B cell (primary cell): ENCODE results near the gene STAT5B. TPM values are rescaled to one million over a fixed set of nuclear protein-coding genes. Genes with fewer than 3 reads are reported as not detected.

ENCODE experiments used
- ATAC-seq: fragments of 200-7000 bp; cut with Tn5 transposase; one replicate; pipeline ENCODE4 v1.10.0; 2021; ENCODE audit warnings: low read depth, mild to moderate bottlenecking, moderate number of reproducible peaks, moderate library complexity
- CTCF ChIA-PET: fragments of 350-600 bp; sonication (Branson Sonifier 250); formaldehyde crosslinking; loops from one replicate; lab custom pipeline; 2021; ENCODE audit warnings: antibody characterized with exemption, inconsistent platforms; lab: Charles Lee
- POLR2A ChIA-PET: fragments of 350-600 bp; sonication (Branson Sonifier 250); formaldehyde crosslinking; loops from one replicate; lab custom pipeline; 2021; ENCODE audit warnings: antibody characterized with exemption; lab: Charles Lee
- DNase-seq: peaks from one replicate; pipeline ENCODE4 v3.0.0; 2013
- H2AFZ ChIP-seq: 2 replicates; pipeline ENCODE4 v1.6.1; 2012; ENCODE audit warnings: mild to moderate bottlenecking, low read depth, low read length; ENCODE audit not compliant: insufficient read depth, poor library complexity, severe bottlenecking
- H3K27ac ChIP-seq, 2 donors: 1 replicate in 1 of 2; 2 replicates in 1 of 2; pipeline ENCODE4 v1.5.1; 2012 to 2013; ENCODE audit warnings: low read length in 2 of 2, mild to moderate bottlenecking in 2 of 2, moderate library complexity in 1 of 2
- H3K27me3 ChIP-seq, 4 experiments: fragments of 200-600 bp in 1 of 4; sonication (generic) in 1 of 4; replicated peaks in 1 of 4; 1 replicate in 2 of 4; 2 replicates in 2 of 4; pipeline versions ENCODE4 v1.6.1 to v1.7.0; 2013 to 2016; ENCODE audit warnings: low read length in 3 of 4, mild to moderate bottlenecking in 2 of 4, mixed read lengths in 1 of 4, moderate library complexity in 1 of 4; ENCODE audit not compliant: insufficient read depth in 4 of 4, control insufficient read depth in 3 of 4; ENCODE audit errors: control extremely low read depth in 1 of 4
- H3K36me3 ChIP-seq, 2 experiments: replicated peaks in 1 of 2; 1 replicate in 1 of 2; 2 replicates in 1 of 2; pipeline versions ENCODE4 v1.6.1 to v1.7.1; 2013; ENCODE audit warnings: low read length in 1 of 2; ENCODE audit not compliant: insufficient read depth in 2 of 2, control insufficient read depth in 1 of 2; ENCODE audit errors: control extremely low read depth in 1 of 2, extremely low read depth in 1 of 2
- H3K4me1 ChIP-seq, 2 donors: fragments of 200-600 bp in 1 of 2; sonication (generic) in 1 of 2; 1 replicate in 1 of 2; 2 replicates in 1 of 2; pipeline versions ENCODE4 v1.5.1 to v1.6.1; 2013 to 2017; ENCODE audit warnings: low read length in 2 of 2; ENCODE audit not compliant: control insufficient read depth in 2 of 2, insufficient read depth in 2 of 2
- H3K4me2 ChIP-seq: replicated peaks from 2 replicates; pipeline ENCODE3; 2012; ENCODE audit warnings: mild to moderate bottlenecking, low read depth, low read length; ENCODE audit not compliant: poor library complexity, severe bottlenecking
- H3K4me3 ChIP-seq, 5 experiments: fragments of 200-600 bp in 1 of 5; sonication (generic) in 1 of 5; 1 replicate in 3 of 5; 2 replicates in 2 of 5; pipeline versions ENCODE4 v1.5.1 to v1.7.0; 2011 to 2016; ENCODE audit warnings: low read length in 4 of 5, mild to moderate bottlenecking in 4 of 5, low read depth in 2 of 5, control low read depth in 1 of 5, moderate library complexity in 1 of 5; ENCODE audit not compliant: insufficient read depth in 1 of 5; ENCODE audit errors: control extremely low read depth in 1 of 5, extremely low read depth in 1 of 5
- H3K79me2 ChIP-seq: fragments of 200-600 bp; sonication (generic); one replicate; pipeline ENCODE4 v1.6.0; 2016; ENCODE audit warnings: low read length; ENCODE audit not compliant: control insufficient read depth, insufficient read depth
- H3K9ac ChIP-seq: fragments of 200-600 bp; sonication (generic); 2 replicates; pipeline ENCODE4 v1.6.1; 2017; ENCODE audit warnings: mild to moderate bottlenecking, low read length, moderate library complexity
- H3K9me3 ChIP-seq, 3 donors: one replicate each; pipeline versions ENCODE4 v1.6.1 to v1.7.1; 2013; ENCODE audit warnings: low read length in 2 of 3; ENCODE audit not compliant: control insufficient read depth in 2 of 3, insufficient read depth in 1 of 3; ENCODE audit errors: control extremely low read depth in 1 of 3
- H4K20me1 ChIP-seq: 2 replicates; pipeline ENCODE4 v1.6.0; 2012; ENCODE audit warnings: mild to moderate bottlenecking, low read length; ENCODE audit not compliant: insufficient read depth, control insufficient read depth, poor library complexity, severe bottlenecking
- H3K27ac Mint-ChIP-seq: one replicate; pipeline ENCODE4 v1.8.0; 2021; ENCODE audit warnings: mixed read lengths
- H3K27me3 Mint-ChIP-seq: one replicate; pipeline ENCODE4 v1.8.0; 2021; ENCODE audit warnings: mixed read lengths
- H3K4me1 Mint-ChIP-seq: one replicate; pipeline ENCODE4 v1.8.0; 2021; ENCODE audit warnings: mixed read lengths
- H3K4me3 Mint-ChIP-seq: one replicate; pipeline ENCODE4 v1.8.0; 2021; ENCODE audit warnings: mixed read lengths
- H3K9me3 Mint-ChIP-seq: one replicate; pipeline ENCODE4 v1.8.0; 2022; ENCODE audit warnings: mixed read lengths; ENCODE audit not compliant: insufficient read depth
- EZH2 ChIP-seq: IDR thresholded peaks from 2 replicates; pipeline ENCODE4 v1.6.1; 2012; ENCODE audit warnings: borderline replicate concordance, low read depth, mild to moderate bottlenecking, moderate library complexity, low read length; ENCODE audit not compliant: insufficient read depth, poor library complexity, severe bottlenecking
- WGBS: methylation state at CpG from one replicate; pipeline ENCODE4 v1.1.5; 2013; ENCODE audit warnings: missing lambda C conversion rate; ENCODE audit not compliant: insufficient coverage; 5-methylcytosine and 5-hydroxymethylcytosine counted together
- intact Hi-C: fragments of 100-400 bp; cut with micrococcal nuclease; formaldehyde crosslinking; loops from one replicate; pipeline ENCODE4 v1.10.0; 2022
- polyA plus RNA-seq: library from polyadenylated mRNA; depleted of rRNA; stranded (reverse); fragments of >200 nt; gene quantifications from 2 replicates; pipeline ENCODE4 v1.2.3, GENCODE V29; 2012
- total RNA-seq, 2 donors: library from RNA; stranded (reverse); fragments of 120-200 nt in 1 of 2; gene quantifications; 1 replicate in 1 of 2; 2 replicates in 1 of 2; pipeline versions ENCODE4 v1.2.3 to v1.2.4, GENCODE V29; 2013 to 2022
- TF ChIP-seq, protein P1 (sequence below): fragments of 200-600 bp; IDR thresholded peaks from one replicate; pipeline ENCODE4 v1.8.0; 2022; ENCODE audit warnings: antibody characterized with exemption, mild to moderate bottlenecking

STAT5B gene
- total and polyA plus RNA-seq, 2 donors (not counting 1 experiment from before 2014, with no cell fraction given), result 70.0 to 103 TPM

DNA sequence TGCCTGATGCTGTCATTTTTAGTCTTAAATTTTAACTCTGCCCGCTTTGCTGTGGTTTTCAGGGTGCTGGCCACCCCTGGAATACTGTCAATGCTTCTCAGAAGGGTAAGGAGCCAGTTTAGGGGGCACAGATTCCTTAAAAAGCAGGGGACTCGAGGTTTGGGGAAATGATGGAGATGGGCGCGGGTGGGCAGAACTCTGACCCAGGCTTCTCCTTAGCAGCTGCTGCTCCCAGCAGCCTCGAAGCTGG, 35.8 kb upstream of the STAT5B start:
- ChIA-PET CTCF (interaction anchor here (0.5 to 20.6 kb wide), 21 partner anchors 10 to 325 kb away, joined by 3 to 546 read pairs (median 4); partner anchors contain the start of gene STAT3), POLR2A (interaction anchor here (0.6 to 2.3 kb wide), 6 partner anchors 24 to 298 kb away, joined by 3 to 7 read pairs (median 6); partner anchors contain the start of gene STAT5A)
- no peak for TF ChIP-seq EZH2
- TF ChIP-seq, protein P1, sequence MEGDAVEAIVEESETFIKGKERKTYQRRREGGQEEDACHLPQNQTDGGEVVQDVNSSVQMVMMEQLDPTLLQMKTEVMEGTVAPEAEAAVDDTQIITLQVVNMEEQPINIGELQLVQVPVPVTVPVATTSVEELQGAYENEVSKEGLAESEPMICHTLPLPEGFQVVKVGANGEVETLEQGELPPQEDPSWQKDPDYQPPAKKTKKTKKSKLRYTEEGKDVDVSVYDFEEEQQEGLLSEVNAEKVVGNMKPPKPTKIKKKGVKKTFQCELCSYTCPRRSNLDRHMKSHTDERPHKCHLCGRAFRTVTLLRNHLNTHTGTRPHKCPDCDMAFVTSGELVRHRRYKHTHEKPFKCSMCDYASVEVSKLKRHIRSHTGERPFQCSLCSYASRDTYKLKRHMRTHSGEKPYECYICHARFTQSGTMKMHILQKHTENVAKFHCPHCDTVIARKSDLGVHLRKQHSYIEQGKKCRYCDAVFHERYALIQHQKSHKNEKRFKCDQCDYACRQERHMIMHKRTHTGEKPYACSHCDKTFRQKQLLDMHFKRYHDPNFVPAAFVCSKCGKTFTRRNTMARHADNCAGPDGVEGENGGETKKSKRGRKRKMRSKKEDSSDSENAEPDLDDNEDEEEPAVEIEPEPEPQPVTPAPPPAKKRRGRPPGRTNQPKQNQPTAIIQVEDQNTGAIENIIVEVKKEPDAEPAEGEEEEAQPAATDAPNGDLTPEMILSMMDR, result no peak
- no peaks in the 10 kb centered on the region for H3K27me3 Mint-ChIP-seq
- Histone ChIP-seq H3K27me3 (no peaks in the 10 kb centered on the region), H3K4me2 (peak overlapping the region; percentile 95), H2AFZ (peak overlapping the region; percentile 60), H3K79me2 (no peaks in the 10 kb centered on the region), H3K4me1 (peaks cover 44 to 52% of the 10 kb centered on the region in 2 donors), H3K9me3 (no peaks in the 10 kb centered on the region), H3K9ac (peak overlapping the region; percentile 56), H3K4me3 (peak overlapping the region in 3 of 5 experiments; percentile 29 to 64 (median 37)), H4K20me1 (peaks cover 14% of the 10 kb centered on the region), H3K27ac (no peak overlapping the region), H3K36me3 (peaks cover 0 to 54% of the 10 kb centered on the region in 2 experiments)
- H3K4me3 Mint-ChIP-seq, result peak overlapping the region; percentile 66
- ATAC-seq (no peak), DNase-seq (no peak)
- 8% methylated on average over 5 of the region's 5 CpGs for WGBS
- no peak overlapping the region for H3K27ac Mint-ChIP-seq
- H3K9me3 Mint-ChIP-seq, result no peaks in the 10 kb centered on the region
- intact Hi-C loops, result loop anchor here (1.0 to 2.0 kb wide), 3 partner anchors 10 to 128 kb away; no protein-coding TSS in a partner anchor
- H3K4me1 Mint-ChIP-seq, result peaks cover 48% of the 10 kb centered on the region

DNA sequence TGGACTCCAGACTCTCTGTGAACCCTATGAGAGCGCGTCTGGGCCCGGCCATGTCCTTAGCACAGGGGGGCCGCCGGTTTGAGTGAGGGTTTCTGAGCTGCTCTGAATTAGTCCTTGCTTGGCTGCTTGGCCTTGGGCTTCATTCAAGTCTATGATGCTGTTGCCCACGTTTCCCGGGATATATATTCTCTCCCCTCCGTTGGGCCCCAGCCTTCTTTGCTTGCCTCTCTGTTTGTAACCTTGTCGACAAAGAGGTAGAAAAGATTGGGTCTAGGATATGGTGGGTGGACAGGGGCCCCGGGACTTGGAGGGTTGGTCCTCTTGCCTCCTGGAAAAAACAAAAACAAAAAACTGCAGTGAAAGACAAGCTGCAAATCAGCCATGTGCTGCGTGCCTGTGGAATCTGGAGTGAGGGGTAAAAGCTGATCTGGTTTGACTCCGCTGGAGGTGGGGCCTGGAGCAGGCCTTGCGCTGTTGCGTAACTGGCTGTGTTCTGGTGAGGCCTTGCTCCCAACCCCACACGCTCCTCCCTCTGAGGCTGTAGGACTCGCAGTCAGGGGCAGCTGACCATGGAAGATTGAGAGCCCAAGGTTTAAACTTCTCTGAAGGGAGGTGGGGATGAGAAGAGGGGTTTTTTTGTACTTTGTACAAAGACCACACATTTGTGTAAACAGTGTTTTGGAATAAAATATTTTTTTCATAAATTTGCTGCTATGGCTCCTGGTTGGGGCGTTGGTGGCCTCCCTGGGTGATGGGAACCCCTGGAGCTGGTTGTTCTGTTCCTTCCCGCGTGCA, 35.2 kb upstream of the STAT5B start:
- 75% methylated on average over 18 of the region's 19 CpGs for WGBS
- Histone ChIP-seq H3K36me3 (peaks cover 0 to 52% of the 10 kb centered on the region in 2 experiments), H3K9ac (no peak overlapping the region), H3K4me2 (peak overlapping the region; percentile 95), H2AFZ (no peak overlapping the region), H4K20me1 (peaks cover 14% of the 10 kb centered on the region), H3K27me3 (no peaks in the 10 kb centered on the region), H3K4me1 (peaks cover 44 to 50% of the 10 kb centered on the region in 2 donors), H3K4me3 (peak overlapping the region in 1 of 5 experiments; percentile 64), H3K9me3 (no peaks in the 10 kb centered on the region), H3K27ac (no peak overlapping the region), H3K79me2 (no peaks in the 10 kb centered on the region)
- no peak for ATAC-seq
- Mint-ChIP-seq H3K4me1 (peaks cover 43% of the 10 kb centered on the region), H3K4me3 (peak overlapping the region; percentile 66), H3K9me3 (no peaks in the 10 kb centered on the region), H3K27ac (peak overlapping the region; percentile 47), H3K27me3 (no peaks in the 10 kb centered on the region)
- POLR2A ChIA-PET, result interaction anchor here (0.6 to 2.3 kb wide), 3 partner anchors 23 to 94 kb away, joined by 4 to 7 read pairs (median 6); partner anchors contain the start of gene STAT5A
- no peak for TF ChIP-seq EZH2
- TF ChIP-seq, protein P1, result no peak
- no peak for DNase-seq
- intact Hi-C loops, result loop anchor here (1.0 to 2.0 kb wide), 3 partner anchors 11 to 127 kb away; no protein-coding TSS in a partner anchor
- CTCF ChIA-PET, result interaction anchor here (0.5 to 20.6 kb wide), 20 partner anchors 11 to 325 kb away, joined by 3 to 546 read pairs (median 4); partner anchors contain the start of genes HCRT and STAT3
